Measurements from ENCODE around the gene KRTAP4-2. TPM values are rescaled to one million over a fixed set of nuclear protein-coding genes. Genes with fewer than 3 reads are reported as not detected.

The KRTAP4-2 gene
- total and polyA plus RNA-seq, 9 of the 15 experiments (the other 6 are each of a cell fraction or from before 2014, with no cell fraction given), result not detected

DNA sequence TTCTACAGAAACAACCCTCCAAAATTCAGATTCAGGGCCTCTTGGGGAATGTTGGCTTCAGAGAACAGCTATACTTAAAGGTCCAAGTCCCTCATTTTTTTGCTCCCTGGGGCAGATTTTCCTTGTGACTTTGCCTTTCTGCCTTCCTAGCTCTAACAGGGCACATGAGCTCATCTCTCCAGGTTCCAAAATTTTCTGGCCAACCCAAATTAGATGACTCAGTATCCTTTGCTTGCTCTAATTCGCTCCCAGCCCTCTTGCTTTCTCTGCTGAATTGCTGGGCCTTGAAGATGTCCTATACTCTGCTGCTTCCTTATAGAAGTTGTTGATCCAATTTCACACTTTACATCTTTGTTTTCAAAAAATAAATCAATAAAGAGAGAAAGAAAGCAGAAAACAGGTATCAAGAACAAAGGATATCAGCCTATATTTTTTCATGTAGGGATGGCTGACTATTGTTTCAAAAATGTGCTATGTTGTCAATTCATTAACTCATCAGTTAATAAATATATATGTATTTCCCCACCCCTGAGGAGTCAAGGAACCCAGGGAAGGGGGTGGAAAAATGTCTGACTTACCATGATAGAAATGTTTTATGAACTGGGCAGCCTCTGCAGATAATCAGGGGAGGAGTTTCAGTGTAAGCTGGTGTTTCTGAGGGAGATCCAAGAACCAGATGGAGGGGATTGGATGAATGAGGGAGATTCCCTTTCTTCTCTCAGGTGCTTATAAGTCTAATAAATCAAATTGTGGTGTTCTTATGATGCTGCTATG lies 1.0 kb upstream of the KRTAP4-2 start:
- no peak overlapping the region for H2AFZ ChIP-seq (ENCODE audit: low read depth, low read length)
- no peaks in the 10 kb centered on the region; the same call in 1 of the 2 replicates for H4K20me1 ChIP-seq (replicated peaks; ENCODE audit: control insufficient read depth, insufficient read depth, low read length)
- H3K4me2 ChIP-seq (ENCODE audit: insufficient read depth, low read length), result no peak overlapping the region
- in situ Hi-C loops (cut with MboI), result no loop called here
- no peak overlapping the region for H3K4me3 ChIP-seq
- no peaks in the 10 kb centered on the region for H3K9me3 ChIP-seq (replicated peaks; ENCODE audit: control insufficient read depth, insufficient read depth, low read depth, low read length)
- intact Hi-C loops (cut with micrococcal nuclease), result no loop called here
- no peak overlapping the region for H3K27ac ChIP-seq (ENCODE audit: extremely low read depth, low read depth, low read length)
- ChIA-PET POLR2A (no interaction called here), CTCF (ENCODE audit: low intra/inter-chr PET ratio) (no interaction called here)
- FAIRE-seq, result no peak
- TF ChIP-seq, protein P1, sequence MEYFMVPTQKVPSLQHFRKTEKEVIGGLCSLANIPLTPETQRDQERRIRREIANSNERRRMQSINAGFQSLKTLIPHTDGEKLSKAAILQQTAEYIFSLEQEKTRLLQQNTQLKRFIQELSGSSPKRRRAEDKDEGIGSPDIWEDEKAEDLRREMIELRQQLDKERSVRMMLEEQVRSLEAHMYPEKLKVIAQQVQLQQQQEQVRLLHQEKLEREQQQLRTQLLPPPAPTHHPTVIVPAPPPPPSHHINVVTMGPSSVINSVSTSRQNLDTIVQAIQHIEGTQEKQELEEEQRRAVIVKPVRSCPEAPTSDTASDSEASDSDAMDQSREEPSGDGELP (CRISPR knock-in tag; IDR thresholded peaks at IDR 0.05; ENCODE audit: borderline replicate concordance), result no peak
- TF ChIP-seq BRF1 (IDR thresholded peaks at IDR 0.05; ENCODE audit: borderline replicate concordance, extremely low read depth, insufficient read length) (no peak), NELFE (IDR thresholded peaks at IDR 0.05; ENCODE audit: insufficient read depth, insufficient read length) (no peak), ZNF707 (CRISPR knock-in tag; conservative IDR thresholded peaks at IDR 0.05) (no peak), SRSF3 (IDR thresholded peaks at IDR 0.05; ENCODE audit: insufficient read depth, low read length) (no peak)
- no peak overlapping the region for H3K9ac ChIP-seq (ENCODE audit: insufficient read depth in 1 of 2, low read depth in 2 of 2, low read length in 2 of 2)
- ATAC-seq, result no peak
- no peaks in the 10 kb centered on the region for H3K9me1 ChIP-seq (ENCODE audit: control insufficient read depth, insufficient read depth, low read length)
- H3K27me3 ChIP-seq (ENCODE audit: control insufficient read depth in 2 of 2, insufficient read depth in 2 of 2, low read length in 2 of 2), result peaks cover 3 to 10% of the 10 kb centered on the region in 2 experiments; a peak in 3 of 5 replicates
- no peak for DNase-seq (ENCODE audit: extremely low read depth in 1 of 4, low spot score in 3 of 4)
- WGBS (ENCODE audit: insufficient coverage, low coverage, missing lambda C conversion rate), result 0% methylated on average over 1 of the region's 1 CpG
- no peaks in the 10 kb centered on the region for H3K36me3 ChIP-seq (ENCODE audit: control insufficient read depth, insufficient read depth, low read length)
- no peaks in the 10 kb centered on the region for H3K79me2 ChIP-seq (ENCODE audit: control insufficient read depth, insufficient read depth, low read length)
- no TSS peak for BruUV-seq (replicated peaks)
- peaks cover 0 to 2% of the 10 kb centered on the region in 2 experiments; a peak in 2 of 5 replicates for H3K4me1 ChIP-seq (replicated peaks in 1 of 2; ENCODE audit: control insufficient read depth in 2 of 2, insufficient read depth in 2 of 2, low read length in 2 of 2)
